Tibial nerve (tissue), 4 donors: Measurements from ENCODE around the gene GTF3C2.

ENCODE experiments used
- EP300 ChIP-seq, 2 donors: sonication (generic); formaldehyde crosslinking; IDR thresholded peaks; one replicate each; pipeline ENCODE4 v1.6.1; 2017; ENCODE audit warnings: antibody characterized with exemption in 2 of 2, mild to moderate bottlenecking in 1 of 2
- POLR2A ChIP-seq, 2 donors: fragments of 450-650 bp; IDR thresholded peaks; one replicate each; pipeline ENCODE4 v1.6.1; 2017; ENCODE audit warnings: antibody characterized with exemption in 2 of 2, mild to moderate bottlenecking in 2 of 2, moderate library complexity in 2 of 2
- TF ChIP-seq, protein P1 (sequence below), 5 experiments: fragments of 200-600 bp in 3 of 5; fragments of 450-650 bp in 2 of 5; sonication (generic) in 3 of 5; IDR thresholded peaks; one replicate each; pipeline ENCODE4 v1.5.1; 2016 to 2019; ENCODE audit warnings: antibody characterized with exemption in 5 of 5, mild to moderate bottlenecking in 3 of 5, moderate library complexity in 2 of 5

DNA sequence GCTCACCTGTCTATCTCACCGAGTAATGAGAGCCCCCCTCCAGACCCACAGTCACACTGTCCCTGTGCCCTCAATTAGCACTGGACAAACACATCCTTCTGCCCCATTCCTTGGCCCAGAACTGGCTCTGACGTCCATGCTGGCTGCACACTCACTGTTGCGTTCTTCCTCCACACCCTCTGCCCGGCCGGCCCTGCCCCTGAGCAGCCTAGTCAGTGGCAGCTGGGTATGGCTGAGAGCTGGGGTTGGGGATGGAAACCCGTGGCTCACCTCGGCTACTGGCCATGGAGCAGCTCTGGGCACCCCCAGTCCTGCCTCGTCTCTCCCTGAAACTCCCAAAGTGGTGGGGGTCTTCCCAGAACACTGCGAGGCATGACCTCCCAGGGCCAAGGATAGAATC, 41.9 kb downstream of the GTF3C2 start:
- TF ChIP-seq, protein P1, sequence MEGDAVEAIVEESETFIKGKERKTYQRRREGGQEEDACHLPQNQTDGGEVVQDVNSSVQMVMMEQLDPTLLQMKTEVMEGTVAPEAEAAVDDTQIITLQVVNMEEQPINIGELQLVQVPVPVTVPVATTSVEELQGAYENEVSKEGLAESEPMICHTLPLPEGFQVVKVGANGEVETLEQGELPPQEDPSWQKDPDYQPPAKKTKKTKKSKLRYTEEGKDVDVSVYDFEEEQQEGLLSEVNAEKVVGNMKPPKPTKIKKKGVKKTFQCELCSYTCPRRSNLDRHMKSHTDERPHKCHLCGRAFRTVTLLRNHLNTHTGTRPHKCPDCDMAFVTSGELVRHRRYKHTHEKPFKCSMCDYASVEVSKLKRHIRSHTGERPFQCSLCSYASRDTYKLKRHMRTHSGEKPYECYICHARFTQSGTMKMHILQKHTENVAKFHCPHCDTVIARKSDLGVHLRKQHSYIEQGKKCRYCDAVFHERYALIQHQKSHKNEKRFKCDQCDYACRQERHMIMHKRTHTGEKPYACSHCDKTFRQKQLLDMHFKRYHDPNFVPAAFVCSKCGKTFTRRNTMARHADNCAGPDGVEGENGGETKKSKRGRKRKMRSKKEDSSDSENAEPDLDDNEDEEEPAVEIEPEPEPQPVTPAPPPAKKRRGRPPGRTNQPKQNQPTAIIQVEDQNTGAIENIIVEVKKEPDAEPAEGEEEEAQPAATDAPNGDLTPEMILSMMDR (IDR thresholded peaks at IDR 0.05): no peak
- TF ChIP-seq POLR2A (IDR thresholded peaks at IDR 0.05): no peak
- TF ChIP-seq EP300 (IDR thresholded peaks at IDR 0.05): no peak
